Common myeloid progenitor, CD34-positive (primary cell): Measurements from ENCODE around the gene CLK2.
"Not testable (repeated sequence)": the region's sequence is repeated elsewhere in the genome, so short reads cannot be mapped to it uniquely, and the experiment has no call there.

Source experiments
- CTCF ChIA-PET: fragments of 350-600 bp; sonication (Branson Sonifier 250); formaldehyde crosslinking; loops from one replicate; lab custom pipeline; 2021; ENCODE audit warnings: antibody characterized with exemption; lab: Charles Lee
- POLR2A ChIA-PET: fragments of 350-600 bp; sonication (Branson Sonifier 250); formaldehyde crosslinking; loops from one replicate; lab custom pipeline; 2021; ENCODE audit warnings: antibody characterized with exemption; lab: Charles Lee
- DNase-seq, 3 donors: peaks; one replicate each; pipeline versions ENCODE4 v3.0.0 to v3.0.0-alpha.2; 2013
- H3K27ac ChIP-seq, 2 experiments: 1 replicate in 1 of 2; 2 replicates in 1 of 2; pipeline ENCODE4 v1.7.0; 2013; ENCODE audit warnings: inconsistent platforms in 2 of 2, low read length in 2 of 2, mild to moderate bottlenecking in 2 of 2, low read depth in 1 of 2, moderate library complexity in 1 of 2; ENCODE audit not compliant: severe bottlenecking in 2 of 2, insufficient read depth in 1 of 2, poor library complexity in 1 of 2
- H3K27me3 ChIP-seq, 5 experiments: replicated peaks in 2 of 5; 1 replicate in 3 of 5; 2 replicates in 2 of 5; pipeline versions ENCODE4 v1.6.1 to v1.7.0; 2013; ENCODE audit warnings: low read length in 4 of 5, mild to moderate bottlenecking in 2 of 5, moderate library complexity in 2 of 5, inconsistent platforms in 1 of 5; ENCODE audit not compliant: insufficient read depth in 5 of 5, control insufficient read depth in 4 of 5
- H3K36me3 ChIP-seq, 4 experiments: 1 replicate in 2 of 4; 2 replicates in 2 of 4; pipeline versions ENCODE4 v1.6.1 to v1.7.0; 2013; ENCODE audit warnings: low read length in 3 of 4, control low read depth in 1 of 4, mild to moderate bottlenecking in 1 of 4; ENCODE audit not compliant: control insufficient read depth in 4 of 4, insufficient read depth in 4 of 4
- H3K4me1 ChIP-seq, 4 experiments: 1 replicate in 3 of 4; 2 replicates in 1 of 4; pipeline versions ENCODE4 v1.6.1 to v1.7.1; 2013; ENCODE audit warnings: low read length in 3 of 4, mild to moderate bottlenecking in 3 of 4, control low read depth in 1 of 4, inconsistent platforms in 1 of 4, moderate library complexity in 1 of 4; ENCODE audit not compliant: control insufficient read depth in 4 of 4, insufficient read depth in 4 of 4; ENCODE audit errors: control extremely low read depth in 1 of 4
- H3K4me3 ChIP-seq, 7 experiments: 1 replicate in 4 of 7; 2 replicates in 3 of 7; pipeline versions ENCODE4 v1.5.1 to v1.7.0; 2013; ENCODE audit warnings: mild to moderate bottlenecking in 7 of 7, low read length in 6 of 7, moderate library complexity in 6 of 7, inconsistent platforms in 2 of 7, low read depth in 2 of 7, control low read depth in 1 of 7; ENCODE audit not compliant: insufficient read depth in 4 of 7, control insufficient read depth in 1 of 7; ENCODE audit errors: extremely low read depth in 1 of 7
- H3K9me3 ChIP-seq, 5 experiments: 1 replicate in 4 of 5; 2 replicates in 1 of 5; pipeline versions ENCODE4 v1.6.1 to v1.7.1; 2013; ENCODE audit warnings: low read length in 4 of 5, mild to moderate bottlenecking in 2 of 5, inconsistent platforms in 1 of 5, low read depth in 1 of 5, moderate library complexity in 1 of 5; ENCODE audit not compliant: control insufficient read depth in 4 of 5, insufficient read depth in 2 of 5; ENCODE audit errors: control extremely low read depth in 1 of 5
- WGBS: methylation state at CpG from one replicate; pipeline ENCODE4 v1.1.5; 2013; ENCODE audit not compliant: insufficient coverage; 5-methylcytosine and 5-hydroxymethylcytosine counted together

CLK2 gene

GRCh38 chr1:155246796-155247195 is 26.5 kb downstream of the CLK2 start:
- H3K9me3 ChIP-seq, H3K4me3 ChIP-seq, H3K27me3 ChIP-seq, H3K27ac ChIP-seq, DNase-seq: not testable (repeated sequence)
- 96% methylated on average over 3 of the region's 3 CpGs for WGBS
- ChIA-PET CTCF (interaction anchor here (0.6 to 9.0 kb wide), 7 partner anchors 13 to 534 kb away, joined by 3 to 165 read pairs (median 7); partner anchors contain the start of genes FDPS, RUSC1, SCAMP3 and THBS3), POLR2A (interaction anchor here (0.5 kb wide), 1 partner anchor 988 kb away, joined by 5 read pairs; no protein-coding TSS in a partner anchor)
- peaks cover 0 to 14% (median 10%) of the 10 kb centered on the region in 4 experiments for H3K36me3 ChIP-seq
- H3K4me1 ChIP-seq = peaks cover 6 to 44% (median 30%) of the 10 kb centered on the region in 4 experiments

DNA sequence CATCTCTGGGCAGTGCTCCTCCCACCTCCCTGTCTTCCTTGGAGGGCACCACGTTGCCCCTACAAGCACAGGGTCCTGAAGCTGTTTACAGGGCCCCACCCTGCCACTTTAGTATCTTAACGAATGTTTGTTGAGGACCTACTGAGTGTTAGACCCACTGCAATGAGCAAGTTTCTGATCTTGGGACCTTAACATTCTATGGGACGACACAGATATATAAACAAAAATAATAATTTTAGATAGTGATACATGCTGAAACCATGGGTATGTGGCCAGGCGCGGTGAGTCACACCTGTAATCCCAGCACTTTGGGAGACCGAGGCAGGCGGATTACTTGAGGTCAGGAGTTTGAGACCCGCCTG is 28.2 kb downstream of the CLK2 start:
- H3K27me3 ChIP-seq = no peaks in the 10 kb centered on the region
- H3K9me3 ChIP-seq = no peaks in the 10 kb centered on the region
- H3K36me3 ChIP-seq = peaks cover 0 to 14% (median 9%) of the 10 kb centered on the region in 4 experiments
- WGBS = 80% methylated on average over 5 of the region's 8 CpGs
- CTCF ChIA-PET = interaction anchor here (1.2 to 1.6 kb wide), 3 partner anchors 38 to 72 kb away, joined by 3 to 5 read pairs (median 4); partner anchors contain the start of gene KRTCAP2
- no peak for DNase-seq
- POLR2A ChIA-PET = no interaction called here
- H3K4me1 ChIP-seq = peaks cover 6 to 45% (median 35%) of the 10 kb centered on the region in 4 experiments
- peak overlapping the region; percentile 28 to 79 (median 73) for H3K4me3 ChIP-seq
- peak overlapping the region in 1 of 2 experiments; percentile 77 for H3K27ac ChIP-seq

- CTCF ChIA-PET = interaction anchor here (1.1 to 2.9 kb wide), 9 partner anchors 17 to 147 kb away, joined by 3 to 14 read pairs (median 5); partner anchors contain the start of genes KRTCAP2, MTX1 and THBS3
Observed at GRCh38 chr1:155244368-155245162, 28.7 kb downstream of the CLK2 start.

DNA sequence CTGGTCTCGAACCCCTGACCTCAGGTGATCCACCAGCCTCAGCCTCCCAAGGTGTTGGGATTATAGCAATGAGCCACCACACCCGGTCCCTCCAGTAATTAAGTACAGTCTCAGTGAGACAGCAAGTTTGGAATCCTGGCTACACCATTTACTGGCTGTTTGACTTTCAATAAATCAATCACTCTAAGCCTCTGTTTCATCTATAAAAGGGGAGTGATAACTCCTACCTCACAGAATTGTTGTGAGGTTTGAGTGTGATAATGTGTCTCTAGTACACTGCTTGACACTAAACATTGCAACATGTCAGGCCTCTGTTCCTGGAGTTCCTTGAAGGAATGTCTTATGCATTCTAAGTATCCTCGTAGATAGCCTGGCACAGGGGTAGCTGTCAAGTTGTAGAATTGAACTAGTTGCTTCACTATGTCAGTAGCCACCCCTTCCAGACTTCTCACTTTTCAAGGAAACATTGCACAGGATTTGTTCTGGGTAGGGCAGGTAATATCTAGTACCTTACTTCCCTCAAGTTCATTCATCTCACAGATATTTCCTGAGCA is 30.4 kb downstream of the CLK2 start:
- POLR2A ChIA-PET = no interaction called here
- H3K4me1 ChIP-seq = peaks cover 6 to 39% (median 32%) of the 10 kb centered on the region in 4 experiments
- 93% methylated on average over 2 of the region's 3 CpGs for WGBS
- peak overlapping the region in 3 of 7 experiments; percentile 78 to 79 (median 78) for H3K4me3 ChIP-seq
- CTCF ChIA-PET = interaction anchor here (0.7 to 3.6 kb wide), 5 partner anchors 8 to 145 kb away, joined by 3 to 19 read pairs (median 7); partner anchors contain the start of genes MTX1 and THBS3
- DNase-seq = no peak
- H3K27me3 ChIP-seq = no peaks in the 10 kb centered on the region
- peak overlapping the region in 1 of 2 experiments; percentile 77 for H3K27ac ChIP-seq
- peaks cover 0 to 18% (median 11%) of the 10 kb centered on the region in 4 experiments for H3K36me3 ChIP-seq
- no peaks in the 10 kb centered on the region for H3K9me3 ChIP-seq

More at GRCh38 chr1:155244368-155245162, 28.7 kb downstream of the CLK2 start:
- Histone ChIP-seq H3K27me3 (no peaks in the 10 kb centered on the region), H3K9me3 (no peaks in the 10 kb centered on the region), H3K4me1 (peaks cover 6 to 41% (median 32%) of the 10 kb centered on the region in 4 experiments), H3K36me3 (peaks cover 0 to 17% (median 9%) of the 10 kb centered on the region in 4 experiments), H3K4me3 (peak overlapping the region; percentile 28 to 79 (median 74)), H3K27ac (peak overlapping the region; percentile 33 to 77)
- DNase-seq = peak; percentile 99 to 100 (median 100)
- WGBS = 0% methylated on average over 42 of the region's 53 CpGs
- POLR2A ChIA-PET = interaction anchor here (1.6 kb wide), 1 partner anchor 17 kb away, joined by 9 read pairs; no protein-coding TSS in a partner anchor

DNA sequence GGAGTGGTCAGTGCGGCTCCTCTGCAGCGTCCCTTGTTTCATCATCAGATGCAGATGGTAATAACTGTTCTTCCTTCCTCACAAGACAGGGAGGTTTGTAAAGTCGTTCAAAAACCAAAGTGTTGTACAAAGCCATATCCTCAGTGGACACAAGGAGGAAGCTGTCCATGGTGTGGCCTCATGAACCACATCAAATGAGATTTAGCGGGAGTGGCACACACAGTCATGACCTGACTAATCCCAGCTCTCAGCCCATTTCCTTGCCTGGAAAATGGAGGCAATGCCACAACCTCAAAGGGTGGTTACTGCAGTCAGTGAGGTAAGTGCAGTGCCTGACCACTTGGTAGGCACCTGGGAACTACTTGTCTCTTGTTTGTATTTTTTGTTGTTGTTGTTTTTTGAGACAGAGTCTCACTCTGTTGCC is 31.5 kb downstream of the CLK2 start:
- Histone ChIP-seq H3K36me3 (peaks cover 2 to 17% (median 12%) of the 10 kb centered on the region in 4 experiments), H3K27ac (peak overlapping the region in 1 of 2 experiments; percentile 1), H3K4me1 (peaks cover 6 to 39% (median 32%) of the 10 kb centered on the region in 4 experiments), H3K4me3 (no peak overlapping the region), H3K27me3 (no peaks in the 10 kb centered on the region), H3K9me3 (no peaks in the 10 kb centered on the region)
- DNase-seq = peak in 1 of 3 donors; percentile 30
- CTCF ChIA-PET = interaction anchor here (0.7 to 3.6 kb wide), 5 partner anchors 9 to 76 kb away, joined by 3 to 19 read pairs (median 4); partner anchors contain the start of genes MTX1 and THBS3
- POLR2A ChIA-PET = no interaction called here
- WGBS = 75% methylated on average over 4 of the region's 4 CpGs

GRCh38 chr1:155241069-155241679 is 32.1 kb downstream of the CLK2 start:
- DNase-seq = peak; percentile 75 to 86 (median 85)
- CTCF ChIA-PET = interaction anchor here (1.1 to 3.6 kb wide), 6 partner anchors 10 to 75 kb away, joined by 3 to 19 read pairs (median 3); partner anchors contain the start of genes KRTCAP2 and THBS3
- peaks cover 6 to 39% (median 32%) of the 10 kb centered on the region in 4 experiments for H3K4me1 ChIP-seq
- peak overlapping the region in 1 of 2 experiments; percentile 75 for H3K27ac ChIP-seq
- peak overlapping the region in 6 of 7 experiments; percentile 59 to 85 (median 64) for H3K4me3 ChIP-seq
- H3K36me3 ChIP-seq = peaks cover 6 to 23% (median 13%) of the 10 kb centered on the region in 4 experiments
- POLR2A ChIA-PET = interaction anchor here (0.6 kb wide), 1 partner anchor 301 kb away, joined by 3 read pairs; no protein-coding TSS in a partner anchor
- H3K9me3 ChIP-seq = no peaks in the 10 kb centered on the region
- 23% methylated on average over 3 of the region's 4 CpGs for WGBS
- no peaks in the 10 kb centered on the region for H3K27me3 ChIP-seq
